NCI-H526 treated with DMSO at 0.1 percent for 48 hours (cell line): Measurements from ENCODE around the gene FLAD1.

ENCODE experiments used
- DNase-seq: peaks from one replicate; lab custom pipeline; 2025; lab: John Stamatoyannopoulos, UW

FLAD1 gene

GRCh38 chr1:154952664-154953063, 30.5 kb upstream of the FLAD1 start:
- DNase-seq = no peak

DNA sequence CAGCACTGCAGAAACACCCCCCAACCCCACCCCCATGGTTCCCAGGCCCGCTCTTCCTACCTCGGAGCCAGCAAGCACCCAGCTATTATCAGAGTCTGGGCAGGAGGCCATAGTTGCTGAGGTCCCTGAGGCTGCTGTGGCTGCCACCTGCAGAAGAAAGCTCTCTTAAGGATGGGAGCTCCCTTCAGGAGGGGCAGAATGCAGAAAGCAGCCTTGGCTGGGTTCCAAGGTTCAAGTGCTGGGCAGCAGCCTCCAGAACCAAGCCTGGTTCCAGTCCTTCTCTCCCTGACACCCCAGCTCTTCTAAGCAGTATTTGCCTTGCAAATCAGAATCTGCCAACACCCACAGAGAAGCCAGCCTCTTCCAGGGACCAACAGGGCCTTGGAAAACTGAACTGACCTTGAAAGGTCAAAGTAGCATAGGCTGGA, 29.5 kb upstream of the FLAD1 start:
- peak; percentile 98 for DNase-seq

DNA sequence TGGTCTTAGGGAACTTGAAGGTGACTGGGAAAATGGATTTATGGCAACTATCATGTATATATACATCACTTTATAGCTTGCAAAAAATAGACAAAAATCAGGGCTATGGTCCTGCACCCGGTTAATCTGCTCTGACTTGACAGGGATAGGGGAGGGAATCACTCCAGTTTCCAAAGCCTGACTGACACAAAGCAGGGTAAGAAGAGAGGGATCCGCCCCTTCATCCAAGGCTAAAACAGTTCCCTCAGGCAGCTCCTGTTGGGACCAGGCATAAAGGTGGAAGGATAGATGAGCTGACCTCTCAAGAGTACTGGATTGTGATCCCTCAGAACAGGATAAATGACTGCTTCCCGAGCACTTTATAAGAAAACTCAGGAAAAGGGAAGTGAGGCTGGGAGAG, 28.6 kb upstream of the FLAD1 start:
- no peak for DNase-seq

DNA sequence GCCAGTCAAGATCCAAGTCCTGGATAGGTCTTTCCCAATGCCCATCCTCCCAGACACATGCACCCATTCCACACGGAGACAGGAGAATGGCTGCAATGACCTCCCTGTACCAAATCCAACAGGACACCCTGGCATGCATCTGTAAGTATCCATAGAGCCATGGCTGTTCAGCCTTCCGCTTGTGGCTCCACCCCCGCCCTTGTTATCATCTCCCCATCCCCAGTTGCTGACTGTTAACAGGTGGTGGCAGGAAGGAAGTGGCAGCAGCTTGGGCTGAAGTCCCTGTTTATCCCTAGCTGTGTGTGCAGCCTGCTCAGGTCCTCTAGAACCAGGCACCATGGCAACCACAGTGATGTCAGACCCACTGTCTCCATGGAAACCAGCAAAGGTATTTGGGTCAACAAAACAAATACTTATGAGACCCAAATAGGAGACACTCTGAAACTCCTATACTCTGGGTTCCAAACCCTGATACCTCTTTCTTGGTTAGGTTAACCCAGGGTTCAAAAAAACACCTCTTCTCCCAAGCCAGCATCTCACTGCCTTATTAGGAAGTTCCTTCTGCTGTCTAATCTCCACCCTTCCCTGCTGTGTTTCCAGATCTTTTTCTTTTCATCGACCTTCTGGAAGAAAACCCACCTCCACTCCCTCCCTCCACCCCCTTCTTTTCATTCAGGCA, 28.0 kb upstream of the FLAD1 start:
- DNase-seq = no peak

GRCh38 chr1:154955718-154956543, 27.2 kb upstream of the FLAD1 start, which contains the start of gene PBXIP1:
Gene PBXIP1 (minus strand): TSS chr1:154956099. CDS start chr1:154953721, 2,378 bp downstream.
- peak; percentile 98 for DNase-seq

GRCh38 chr1:154956544-154956941, 26.6 kb upstream of the FLAD1 start:
- no peak for DNase-seq

DNA sequence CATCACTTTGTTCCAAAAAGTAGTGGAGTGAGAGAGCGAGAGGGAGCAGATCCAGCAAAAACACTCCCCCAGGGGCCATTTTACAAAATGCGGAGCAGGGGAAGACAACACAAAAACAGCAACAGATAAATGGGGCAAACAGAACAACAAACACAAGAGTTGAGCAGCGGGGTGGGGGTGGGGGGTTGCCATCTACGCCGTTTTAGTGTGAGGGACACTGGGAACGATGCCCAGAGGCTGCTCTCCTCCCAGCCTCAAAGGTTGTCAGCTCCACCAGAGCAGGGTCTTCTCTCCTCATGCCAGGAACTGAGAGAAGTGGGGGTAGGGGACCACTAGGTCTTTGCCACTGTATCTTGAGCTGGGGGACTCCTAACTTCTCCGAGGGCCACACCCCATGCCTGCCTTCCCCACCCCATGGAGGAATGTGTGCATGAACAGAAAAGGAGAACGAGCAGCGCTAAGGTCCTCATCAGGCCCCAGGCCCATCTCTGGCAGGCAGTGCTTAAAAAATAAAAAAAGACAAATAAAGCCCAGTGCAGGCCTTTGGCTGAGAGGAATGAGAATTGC, 26.0 kb upstream of the FLAD1 start:
- DNase-seq = no peak

- no peak for DNase-seq
Observed at GRCh38 chr1:154958036-154958435, 25.1 kb upstream of the FLAD1 start.

GRCh38 chr1:154958681-154959425, 24.3 kb upstream of the FLAD1 start:
- DNase-seq = no peak

DNA sequence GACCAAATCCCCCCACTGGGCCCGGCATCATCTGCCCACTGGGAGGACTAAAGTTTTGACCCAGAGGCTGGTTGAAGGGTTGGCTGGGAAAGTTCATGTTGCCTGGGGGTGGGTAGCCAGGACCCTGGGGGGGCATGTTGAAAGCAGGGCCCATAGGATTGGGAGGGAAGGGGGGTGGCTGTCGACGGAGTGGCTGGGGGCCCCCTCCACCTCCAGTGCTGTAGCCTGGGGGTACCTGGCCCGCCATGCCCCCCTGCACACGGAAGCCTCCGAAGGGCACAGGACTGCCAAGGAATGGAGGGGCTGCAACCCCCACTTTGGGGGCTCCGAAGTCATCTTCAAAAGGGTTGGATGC, 23.7 kb upstream of the FLAD1 start:
- DNase-seq = no peak

GRCh38 chr1:154960446-154961136, 22.6 kb upstream of the FLAD1 start:
- DNase-seq = no peak

DNA sequence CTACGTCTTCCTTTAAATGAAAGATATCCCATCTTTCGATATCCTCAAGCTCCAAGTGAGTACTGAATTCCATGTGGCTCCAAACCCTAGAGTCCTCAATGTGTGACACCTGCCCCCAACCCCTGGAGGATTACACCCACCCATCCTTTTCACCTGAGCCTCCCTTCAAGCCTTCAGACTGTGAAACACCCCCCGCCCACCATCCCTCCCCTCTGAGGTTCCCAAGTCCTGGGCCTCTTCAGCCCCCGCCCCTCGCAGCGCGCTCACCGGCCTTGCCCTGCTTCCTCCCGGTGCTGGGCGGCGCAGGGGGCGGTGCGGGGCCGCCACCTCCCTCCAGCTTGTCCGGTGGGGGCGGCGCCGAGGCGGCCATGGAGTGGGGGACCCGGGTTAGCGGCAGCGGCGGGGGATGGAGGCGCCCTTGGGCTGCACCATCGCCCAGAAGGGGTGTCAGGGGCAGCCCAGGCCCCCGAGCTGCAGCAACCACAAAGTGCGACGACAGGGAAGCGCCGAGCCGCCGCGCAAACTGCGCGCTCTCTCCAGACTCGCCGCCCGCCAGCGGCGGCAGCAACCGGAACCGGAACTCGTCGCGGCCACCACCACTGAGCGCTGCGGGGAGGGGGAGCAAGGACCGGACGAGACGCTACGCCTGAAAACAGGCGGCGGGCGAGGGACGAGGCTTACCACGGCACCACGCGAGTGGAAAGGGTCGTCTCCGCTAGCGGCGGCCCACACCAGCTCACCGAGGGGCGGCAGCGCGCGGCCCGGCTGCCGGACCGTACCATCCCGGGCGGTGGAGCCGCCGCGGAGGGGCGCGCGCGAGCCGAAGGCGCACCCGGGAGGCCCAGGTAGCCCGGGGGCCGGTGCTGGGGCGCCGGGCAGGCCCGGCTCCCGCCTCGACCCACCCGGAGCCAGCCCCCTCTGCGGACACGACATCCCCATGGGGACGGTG, 21.7 kb upstream of the FLAD1 start, which contains the start of gene PYGO2:
PYGO2 (minus strand) TSS at position 576 of the 949 bp plus-strand sequence; CDS start at position 370, 206 bp downstream.
- DNase-seq = peak; percentile 89

- no peak for DNase-seq
Observed at GRCh38 chr1:154962156-154962749, 20.9 kb upstream of the FLAD1 start.

GRCh38 chr1:154962795-154963330, 20.3 kb upstream of the FLAD1 start:
- DNase-seq = no peak

GRCh38 chr1:154963643-154964042, 19.5 kb upstream of the FLAD1 start:
- no peak for DNase-seq

DNA sequence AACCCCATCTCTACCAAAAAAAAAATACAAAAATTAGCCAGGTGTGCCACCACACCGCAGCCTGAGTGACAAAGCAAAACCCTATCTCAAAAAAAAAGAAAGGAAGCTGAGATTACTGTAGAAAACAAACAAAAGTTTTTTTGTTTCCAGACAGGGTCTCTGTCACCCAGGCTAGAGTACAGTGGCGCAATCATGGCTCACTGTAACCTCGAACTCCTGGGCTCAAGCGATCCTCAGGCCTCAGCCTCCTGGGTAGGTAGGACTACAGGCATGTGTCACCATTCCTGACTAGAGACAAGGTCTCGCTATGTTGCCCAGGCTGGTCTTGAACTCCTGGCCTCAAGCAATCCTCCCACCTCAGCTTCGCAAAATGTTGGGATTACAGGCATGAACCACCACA, 18.8 kb upstream of the FLAD1 start:
- no peak for DNase-seq

GRCh38 chr1:154966111-154966510, 17.0 kb upstream of the FLAD1 start:
- no peak for DNase-seq

- DNase-seq = no peak
Observed at GRCh38 chr1:154967331-154967950, 15.7 kb upstream of the FLAD1 start.

DNA sequence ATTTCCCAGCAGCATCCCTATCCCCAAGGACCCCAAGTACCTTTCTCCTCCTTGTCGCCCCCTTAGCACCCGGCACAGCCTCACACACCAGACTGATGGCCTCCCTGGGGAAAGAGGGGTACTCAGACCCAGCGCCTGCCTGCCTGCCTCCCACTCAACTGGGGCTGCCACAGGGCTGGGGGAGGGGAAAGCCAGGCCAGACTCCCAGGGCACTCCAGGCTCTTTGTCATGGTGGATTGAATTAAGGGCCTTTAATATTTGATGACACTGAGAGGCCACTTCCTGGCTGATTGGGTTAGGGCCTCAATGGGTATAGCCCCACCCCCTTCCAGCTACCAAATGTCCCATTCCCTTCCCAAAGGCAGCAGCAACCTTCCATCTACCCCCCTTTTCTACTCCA, 14.4 kb upstream of the FLAD1 start:
- DNase-seq = no peak
